IMR-90 (cell line): ENCODE data around the gene RGS12. TPM values are rescaled to one million over a fixed set of nuclear protein-coding genes. Genes with fewer than 3 reads are reported as not detected.

Experiments
- ATAC-seq: fragments of 200-7000 bp; cut with Tn5 transposase; 2 replicates; pipeline ENCODE4 v1.9.1; 2020; ENCODE audit warnings: low read depth, mild to moderate bottlenecking, moderate library complexity
- BruUV-seq: library from RNA; stranded (reverse); fragments of 400-500 nt; replicated peaks from 2 replicates; lab custom pipeline; 2021; lab: Mats Ljungman, UMichigan
- CTCF ChIA-PET: fragments of 300-600 bp; formaldehyde crosslinking; extraction: SDS; loops from one replicate; lab custom pipeline; 2021; ENCODE audit warnings: antibody characterized with exemption; lab: Yijun Ruan, JAX
- POLR2A ChIA-PET: fragments of 300-600 bp; sonication (Branson Sonifier 250); formaldehyde crosslinking; loops from one replicate; lab custom pipeline; 2022; ENCODE audit warnings: antibody characterized with exemption; ENCODE audit not compliant: unreplicated experiment; lab: Charles Lee
- DNase-seq: peaks from one replicate; pipeline ENCODE4 v3.0.0; 2013
- H2AFZ ChIP-seq: replicated peaks from 2 replicates; pipeline ENCODE3; 2013; ENCODE audit warnings: low read length, mild to moderate bottlenecking; ENCODE audit not compliant: poor library complexity
- H2AK5ac ChIP-seq: 2 replicates; pipeline ENCODE4 v1.6.1; 2013; ENCODE audit warnings: low read depth, low read length, inconsistent platforms
- H2AK9ac ChIP-seq: replicated peaks from 2 replicates; pipeline ENCODE3; 2013; ENCODE audit warnings: mild to moderate bottlenecking, low read depth, low read length, moderate library complexity; ENCODE audit not compliant: poor library complexity
- H2BK120ac ChIP-seq: 2 replicates; pipeline ENCODE4 v1.6.1; 2013; ENCODE audit warnings: low read depth, low read length, inconsistent platforms
- H2BK15ac ChIP-seq: 3 replicates; pipeline ENCODE4 v1.6.1; 2013; ENCODE audit warnings: low read depth, low read length, inconsistent platforms
- H2BK20ac ChIP-seq: 2 replicates; pipeline ENCODE4 v1.6.1; 2013; ENCODE audit warnings: low read depth, mild to moderate bottlenecking, inconsistent platforms, low read length, moderate library complexity
- H2BK5ac ChIP-seq: 2 replicates; pipeline ENCODE4 v1.6.1; 2013; ENCODE audit warnings: mild to moderate bottlenecking, low read depth, low read length, inconsistent platforms; ENCODE audit not compliant: poor library complexity, severe bottlenecking
- H3K14ac ChIP-seq: replicated peaks from 2 replicates; pipeline ENCODE4 v1.6.1; 2013; ENCODE audit warnings: low read depth, low read length, inconsistent platforms
- H3K18ac ChIP-seq: 2 replicates; pipeline ENCODE4 v1.6.1; 2013; ENCODE audit warnings: low read depth, low read length, control low read depth
- H3K23ac ChIP-seq: 2 replicates; pipeline ENCODE4 v1.6.1; 2013; ENCODE audit warnings: low read depth, low read length, inconsistent platforms
- H3K27ac ChIP-seq: 2 replicates; pipeline ENCODE4 v1.5.1; 2013; ENCODE audit warnings: mild to moderate bottlenecking, control low read depth, low read length; ENCODE audit not compliant: insufficient read depth
- H3K27me3 ChIP-seq: 2 replicates; pipeline ENCODE4 v1.6.1; 2013; ENCODE audit warnings: low read length; ENCODE audit not compliant: control insufficient read depth, insufficient read depth
- H3K36me3 ChIP-seq: 2 replicates; pipeline ENCODE4 v1.6.1; 2013; ENCODE audit warnings: low read length, mixed read lengths; ENCODE audit not compliant: control insufficient read depth, insufficient read depth
- H3K4ac ChIP-seq: 2 replicates; pipeline ENCODE4 v1.6.1; 2013; ENCODE audit warnings: low read depth, low read length, inconsistent platforms
- H3K4me1 ChIP-seq: 2 replicates; pipeline ENCODE4 v1.6.1; 2013; ENCODE audit warnings: low read length, mixed read lengths; ENCODE audit not compliant: control insufficient read depth, insufficient read depth
- H3K4me2 ChIP-seq: 2 replicates; pipeline ENCODE4 v1.6.1; 2013; ENCODE audit warnings: low read depth, mild to moderate bottlenecking, control low read depth, low read length, moderate library complexity
- H3K4me3 ChIP-seq: 2 replicates; pipeline ENCODE4 v1.5.1; 2013; ENCODE audit warnings: low read depth, mild to moderate bottlenecking, control low read depth, low read length, moderate library complexity; ENCODE audit not compliant: insufficient read depth
- H3K56ac ChIP-seq: 2 replicates; pipeline ENCODE4 v1.6.1; 2013; ENCODE audit warnings: low read length, inconsistent platforms; ENCODE audit not compliant: insufficient read depth; ENCODE audit errors: extremely low read depth
- H3K79me1 ChIP-seq, 2 experiments: 2 replicates each; pipeline ENCODE4 v1.6.1; 2013; ENCODE audit warnings: low read length in 2 of 2, inconsistent platforms in 1 of 2, low read depth in 1 of 2
- H3K9ac ChIP-seq: 2 replicates; pipeline ENCODE4 v1.6.1; 2013; ENCODE audit warnings: low read depth, low read length, control low read depth
- H3K9me1 ChIP-seq: 2 replicates; pipeline ENCODE4 v1.6.1; 2013; ENCODE audit warnings: low read length, inconsistent platforms; ENCODE audit not compliant: insufficient read depth
- H3K9me3 ChIP-seq: 2 replicates; pipeline ENCODE4 v1.6.1; 2013; ENCODE audit warnings: low read length; ENCODE audit not compliant: control insufficient read depth, insufficient read depth
- H4K20me1 ChIP-seq: 2 replicates; pipeline ENCODE4 v1.6.1; 2013; ENCODE audit warnings: low read length, inconsistent platforms; ENCODE audit not compliant: insufficient read depth
- H4K5ac ChIP-seq: 2 replicates; pipeline ENCODE4 v1.6.1; 2013; ENCODE audit warnings: mild to moderate bottlenecking, low read depth, low read length, control low read depth
- H4K8ac ChIP-seq, 2 experiments: 2 replicates each; pipeline ENCODE4 v1.6.1; 2013; ENCODE audit warnings: low read depth in 2 of 2, low read length in 2 of 2, control low read depth in 1 of 2, inconsistent platforms in 1 of 2
- H4K91ac ChIP-seq: 2 replicates; pipeline ENCODE4 v1.6.1; 2013; ENCODE audit warnings: low read depth, low read length, inconsistent platforms; ENCODE audit not compliant: insufficient read depth
- CHD1 ChIP-seq: IDR thresholded peaks from 2 replicates; pipeline ENCODE4 v1.6.1; 2012; ENCODE audit warnings: low read depth, low read length, improper control_type of control experiment
- MAFK ChIP-seq: IDR thresholded peaks from 2 replicates; pipeline ENCODE4 v1.6.1; 2012; ENCODE audit warnings: low read depth, low read length, improper control_type of control experiment
- POLR2A ChIP-seq: IDR thresholded peaks from 2 replicates; pipeline ENCODE4 v1.6.1; 2012; ENCODE audit warnings: mild to moderate bottlenecking, low read depth, low read length
- RAD21 ChIP-seq: IDR thresholded peaks from 2 replicates; pipeline ENCODE4 v1.6.1; 2012; ENCODE audit warnings: low read length, improper control_type of control experiment
- SMC3 ChIP-seq: fragments of 150-350 bp; IDR thresholded peaks from 2 replicates; pipeline ENCODE4 v1.6.1; 2016; ENCODE audit warnings: low read depth, mild to moderate bottlenecking, antibody characterized with exemption, low read length, moderate library complexity
- WGBS, 2 experiments: methylation state at CpG; one replicate each; pipeline versions ENCODE4 v1.1.5 to v1.1.7; 2013; ENCODE audit warnings: missing lambda C conversion rate in 2 of 2; ENCODE audit not compliant: insufficient read length in 1 of 2; ENCODE audit errors: extremely low coverage in 2 of 2; 5-methylcytosine and 5-hydroxymethylcytosine counted together
- dilution Hi-C: fragments of 300-500 bp; cut with HindIII; formaldehyde crosslinking; loops from one replicate; pipeline ENCODE4 v1.14.3; 2018; ENCODE audit warnings: low sequenced_read_pairs; ENCODE audit not compliant: unreplicated experiment
- in situ Hi-C: fragments of 300-500 bp; cut with MboI; formaldehyde crosslinking; loops from 3 replicates; pipeline ENCODE4 v1.14.3; 2019; ENCODE audit warnings: low sequenced_read_pairs, inconsistent platforms, mixed read lengths
- intact Hi-C: fragments of 100-400 bp; cut with micrococcal nuclease; formaldehyde crosslinking; loops from 2 replicates; pipeline ENCODE4 v1.10.0; 2022
- polyA plus RNA-seq, 3 experiments: library from polyadenylated mRNA; depleted of rRNA; stranded (reverse); fragments of >200 nt; gene quantifications; 2 replicates each; pipeline ENCODE4 v1.2.3, GENCODE V29; 2012; ENCODE audit warnings: low replicate concordance in 1 of 3
- total RNA-seq: library from RNA; depleted of rRNA; stranded (reverse); fragments of >200 nt; gene quantifications from 2 replicates; pipeline ENCODE4 v1.2.3, GENCODE V29; 2012
- TF ChIP-seq, protein P1 (sequence below): fragments of 150-350 bp; IDR thresholded peaks from 2 replicates; pipeline ENCODE4 v1.6.1; 2016; ENCODE audit warnings: low read depth, mild to moderate bottlenecking, low read length, moderate library complexity, borderline replicate concordance

The RGS12 gene
- total and polyA plus RNA-seq, 2 of the 4 experiments (the other 2 are of a cell fraction) = 11.8 to 12.0 TPM

GRCh38 chr4:3302786-3303564 lies 10.2 kb downstream of the RGS12 start:
- no peak overlapping the region for H4K91ac ChIP-seq
- no peak overlapping the region for H2BK20ac ChIP-seq
- in situ Hi-C loops = no loop called here
- H3K18ac ChIP-seq = no peak overlapping the region
- dilution Hi-C loops = no loop called here
- no peak overlapping the region for H3K23ac ChIP-seq
- TF ChIP-seq POLR2A (no peak), MAFK (no peak), RAD21 (no peak), CHD1 (no peak), SMC3 (no peak)
- TF ChIP-seq, protein P1, sequence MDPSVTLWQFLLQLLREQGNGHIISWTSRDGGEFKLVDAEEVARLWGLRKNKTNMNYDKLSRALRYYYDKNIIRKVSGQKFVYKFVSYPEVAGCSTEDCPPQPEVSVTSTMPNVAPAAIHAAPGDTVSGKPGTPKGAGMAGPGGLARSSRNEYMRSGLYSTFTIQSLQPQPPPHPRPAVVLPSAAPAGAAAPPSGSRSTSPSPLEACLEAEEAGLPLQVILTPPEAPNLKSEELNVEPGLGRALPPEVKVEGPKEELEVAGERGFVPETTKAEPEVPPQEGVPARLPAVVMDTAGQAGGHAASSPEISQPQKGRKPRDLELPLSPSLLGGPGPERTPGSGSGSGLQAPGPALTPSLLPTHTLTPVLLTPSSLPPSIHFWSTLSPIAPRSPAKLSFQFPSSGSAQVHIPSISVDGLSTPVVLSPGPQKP = no peak
- H3K4me2 ChIP-seq = no peak overlapping the region
- DNase-seq (no peak), ATAC-seq (no peak)
- no peak overlapping the region for H3K27ac ChIP-seq
- no peak overlapping the region for H2BK120ac ChIP-seq
- no peak overlapping the region for H2AK5ac ChIP-seq
- H3K4ac ChIP-seq = no peak overlapping the region
- no peak overlapping the region for H3K14ac ChIP-seq
- H3K4me1 ChIP-seq = peaks cover 23% of the 10 kb centered on the region
- no TSS peak for BruUV-seq
- no peak overlapping the region for H3K56ac ChIP-seq
- ChIA-PET POLR2A (no interaction called here), CTCF (no interaction called here)
- H2BK5ac ChIP-seq = no peak overlapping the region
- no peak overlapping the region for H3K4me3 ChIP-seq
- peaks cover 28% of the 10 kb centered on the region for H3K9me1 ChIP-seq
- H4K20me1 ChIP-seq = peaks cover 60% of the 10 kb centered on the region
- H4K8ac ChIP-seq = no peak overlapping the region
- H3K9ac ChIP-seq = no peak overlapping the region
- H2AK9ac ChIP-seq = no peak overlapping the region
- intact Hi-C loops = no loop called here
- no peak overlapping the region for H2BK15ac ChIP-seq
- WGBS, 2 experiments = 92% methylated on average over 9 of the region's 16 CpGs; no CpG with 5 or more reads in 1 of the 2 experiments
- no peak overlapping the region for H2AFZ ChIP-seq
- no peaks in the 10 kb centered on the region for H3K27me3 ChIP-seq
- no peaks in the 10 kb centered on the region for H3K36me3 ChIP-seq
- H4K5ac ChIP-seq = no peak overlapping the region
- no peaks in the 10 kb centered on the region for H3K9me3 ChIP-seq
- H3K79me1 ChIP-seq = peaks cover 38 to 83% of the 10 kb centered on the region in 2 experiments
